8988T (cell line): ENCODE results near the gene STEAP1B.
"Not testable (repeated sequence)": the region's sequence is repeated elsewhere in the genome, so short reads cannot be mapped to it uniquely, and the experiment has no call there.

ENCODE experiments used
- DNase-seq: peaks from one replicate; pipeline ENCODE4 v3.0.0; 2011

Gene STEAP1B

DNA sequence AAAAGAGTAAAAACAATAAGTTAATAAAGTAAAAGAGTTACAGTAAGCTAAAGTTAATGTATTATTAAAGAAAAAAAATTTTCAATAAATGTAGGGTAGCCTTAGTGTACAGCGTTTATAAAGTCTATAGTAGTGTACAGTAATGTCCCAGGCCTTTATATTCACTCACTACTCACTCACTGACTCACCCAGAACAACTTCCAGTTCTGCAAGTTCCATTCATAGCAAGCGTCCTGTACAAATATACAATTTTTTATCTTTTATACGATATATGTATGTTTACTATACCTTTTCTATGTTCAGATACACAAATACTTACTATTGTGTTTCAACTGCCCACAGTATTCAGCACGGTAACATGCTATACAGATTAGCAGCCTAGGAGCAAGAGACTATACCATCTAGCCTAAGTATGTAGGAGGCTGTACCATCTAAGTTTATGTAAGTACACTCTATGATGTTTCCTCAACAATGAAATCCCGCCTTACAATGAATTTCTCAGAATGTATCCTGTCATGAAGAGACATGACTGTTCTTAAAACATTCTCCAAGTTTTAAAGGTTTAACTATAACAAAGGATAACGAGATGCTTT is 3.6 kb downstream of the STEAP1B start:
- not testable (repeated sequence) for DNase-seq

DNA sequence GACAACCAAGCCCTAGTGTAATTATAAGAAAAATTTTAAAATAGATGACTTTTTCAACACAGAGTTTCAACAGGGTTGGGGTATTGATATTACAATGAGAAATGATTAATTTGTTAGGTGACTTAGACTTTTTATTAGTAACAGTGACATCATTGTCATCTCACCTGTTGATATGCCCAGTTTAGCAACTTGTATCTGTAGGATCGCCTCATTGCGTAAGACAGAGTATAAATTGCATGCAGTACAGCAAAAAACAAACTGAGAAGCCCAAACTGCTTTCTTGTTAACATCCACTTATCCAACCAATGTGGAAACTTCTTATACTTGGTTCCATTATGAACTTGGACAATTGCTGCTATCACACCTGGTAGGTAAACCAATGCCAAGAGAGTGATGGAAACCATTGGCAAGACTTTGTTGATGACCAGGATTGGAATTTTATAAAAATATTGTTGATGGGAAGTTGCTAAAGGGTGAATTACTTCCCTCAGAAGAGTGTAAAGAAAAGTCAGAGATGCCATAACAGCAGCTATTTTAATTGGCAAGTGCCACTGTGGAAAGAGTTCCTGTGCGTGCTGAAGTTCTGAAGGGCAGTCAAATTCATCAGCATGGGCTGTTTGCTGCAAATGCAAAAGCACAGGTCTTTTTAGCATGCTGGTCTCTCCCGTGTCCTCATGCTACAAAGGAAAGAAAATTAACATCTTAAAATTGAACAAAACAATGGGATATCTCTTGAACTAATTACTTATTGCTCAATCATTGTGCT is 6.6 kb downstream of the STEAP1B start:
- DNase-seq: not testable (repeated sequence)

DNA sequence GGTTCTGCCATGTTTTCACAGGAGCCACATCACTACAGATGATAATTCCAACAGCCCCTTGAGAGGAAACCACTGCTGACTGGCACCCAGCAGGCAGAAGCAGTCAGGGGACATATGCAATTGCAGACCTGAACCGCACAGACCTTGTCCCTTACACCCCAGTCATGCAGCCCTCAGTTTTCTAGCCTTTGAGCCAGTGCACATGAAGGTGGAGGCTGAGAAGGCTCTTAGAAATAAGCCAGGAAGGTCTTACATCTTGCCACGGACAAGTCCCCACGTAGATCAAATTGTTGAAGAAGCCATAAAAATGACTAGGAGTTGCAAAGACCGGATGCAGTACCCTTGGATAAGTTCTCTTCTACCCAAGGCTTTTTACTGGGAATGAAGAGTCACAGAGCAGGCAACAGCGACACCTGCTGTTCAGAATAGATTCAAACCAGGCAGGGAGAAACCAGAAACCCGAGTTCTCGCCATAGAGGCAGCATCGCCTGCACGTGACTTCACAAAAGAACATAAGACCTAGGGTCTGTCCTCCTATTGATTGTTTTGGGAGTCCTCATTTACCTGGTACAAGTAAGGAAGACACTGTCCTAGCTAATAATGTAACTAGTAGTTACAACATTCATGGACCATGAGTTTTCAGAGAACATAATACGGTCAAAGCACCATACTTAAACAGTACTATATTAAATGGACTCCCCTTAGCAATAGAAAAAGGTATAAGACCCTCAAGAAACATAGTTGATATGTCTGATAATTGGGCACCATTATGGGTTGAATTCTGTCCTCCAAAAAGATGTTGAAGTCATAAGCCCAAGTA is 11.1 kb downstream of the STEAP1B start:
- peak; percentile 13 for DNase-seq

DNA sequence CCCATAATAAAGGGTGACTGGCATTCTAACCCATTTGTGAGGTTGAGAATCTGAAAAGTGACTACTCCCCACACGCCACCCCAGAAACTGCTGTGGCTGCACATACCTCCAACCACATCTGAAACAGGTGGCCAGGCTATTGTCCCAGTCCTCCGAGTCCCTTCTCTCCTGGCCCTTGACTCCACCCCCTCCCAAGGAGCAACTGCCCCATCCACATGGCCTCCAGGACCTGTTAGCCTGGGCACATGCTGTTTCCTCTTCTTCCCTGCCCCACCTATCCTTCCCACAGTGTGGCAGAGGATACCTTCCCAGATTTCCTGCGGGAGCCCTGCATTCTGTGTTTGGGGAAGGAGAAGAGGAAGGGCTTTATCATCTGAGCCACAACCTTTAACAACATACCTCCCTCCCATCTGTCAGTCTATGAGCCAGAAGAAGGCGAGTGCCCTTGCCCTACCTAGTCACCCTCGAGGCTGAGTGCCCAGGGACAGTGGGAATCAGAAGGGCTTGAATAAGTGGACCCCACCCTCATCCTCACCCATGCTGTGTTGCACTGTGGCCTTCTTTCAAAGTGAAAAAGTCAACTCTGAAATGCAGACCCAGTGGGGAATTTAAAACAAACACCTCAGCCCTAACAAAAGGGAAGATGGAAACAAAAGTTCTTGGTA is 11.9 kb downstream of the STEAP1B start:
- DNase-seq: no peak

DNA sequence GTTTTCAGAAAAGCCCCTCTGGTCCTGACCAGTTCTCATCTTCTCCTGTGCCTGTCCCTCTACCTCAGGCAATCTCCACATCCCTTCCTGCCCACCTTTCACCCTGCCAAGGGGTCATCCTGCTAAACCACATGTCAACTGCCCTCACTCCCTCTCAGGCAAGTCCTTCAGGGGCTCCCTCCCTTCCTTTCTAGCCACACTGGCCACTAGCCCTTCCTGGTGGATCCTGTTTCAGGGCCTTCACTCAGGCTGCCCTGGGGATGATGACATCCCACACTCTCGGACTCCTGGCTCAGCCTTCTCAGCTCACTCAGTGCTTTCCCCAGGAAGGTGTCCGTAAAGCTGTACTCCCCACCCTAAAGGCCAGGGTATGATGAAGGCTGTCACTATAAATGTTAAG is 13.4 kb downstream of the STEAP1B start:
- DNase-seq: no peak

DNA sequence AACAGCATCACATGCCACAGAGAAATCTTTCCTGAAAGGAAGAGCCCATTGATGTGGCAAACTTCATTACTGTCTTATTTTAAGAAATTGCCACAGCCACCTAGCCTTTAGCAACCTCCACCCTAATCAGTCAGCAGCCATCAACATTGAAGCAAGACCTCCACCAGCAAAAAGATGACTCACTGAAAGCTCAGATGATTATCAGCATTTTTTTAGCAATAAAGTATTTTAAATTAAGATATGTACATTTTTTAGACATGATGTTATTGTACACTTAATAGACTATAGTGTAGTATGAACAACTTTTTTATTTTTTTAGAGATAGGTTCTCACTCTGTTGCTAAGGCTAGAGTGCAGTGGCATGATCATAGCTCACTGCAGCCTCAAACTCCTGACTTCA is 14.8 kb downstream of the STEAP1B start:
- no peak for DNase-seq

DNA sequence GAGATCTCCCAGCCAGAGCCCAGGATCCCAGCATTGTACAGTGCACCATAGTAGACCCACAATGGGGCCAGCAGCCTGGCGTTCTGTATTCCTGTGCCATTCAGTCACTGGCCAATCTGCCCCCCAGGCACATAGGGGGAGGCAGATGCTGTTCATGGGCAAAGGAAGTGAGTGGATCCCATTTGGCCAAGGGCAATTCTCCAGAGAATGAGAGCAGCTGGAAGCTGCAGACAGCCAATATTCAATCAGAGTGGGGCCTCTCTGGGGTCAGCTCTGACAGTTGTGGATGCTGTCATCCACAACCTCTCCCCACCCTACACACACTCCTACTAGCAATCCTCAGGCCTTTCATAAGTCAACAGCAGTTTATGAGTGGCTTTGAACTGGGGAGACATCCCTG is 17.5 kb downstream of the STEAP1B start:
- DNase-seq: no peak

DNA sequence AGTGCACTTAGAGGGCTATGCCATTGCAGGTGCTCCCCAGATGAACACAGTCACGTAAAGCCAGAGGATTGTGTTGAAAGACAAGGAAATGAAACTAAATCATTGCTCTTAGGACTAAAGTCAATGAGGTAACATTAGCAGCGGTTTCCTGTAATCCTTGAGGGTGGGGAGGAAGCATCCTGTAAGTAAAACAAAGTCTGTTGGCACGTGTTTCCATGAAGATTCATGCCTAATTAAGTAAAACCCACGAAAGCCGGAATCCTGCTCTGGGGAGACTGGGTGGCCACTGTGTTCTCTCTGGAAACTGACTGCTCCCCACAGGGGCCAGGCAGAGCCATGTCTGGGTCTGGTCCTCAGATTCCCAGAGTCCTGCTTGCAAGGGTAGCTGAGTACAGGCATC is 18.3 kb downstream of the STEAP1B start:
- no peak for DNase-seq

DNA sequence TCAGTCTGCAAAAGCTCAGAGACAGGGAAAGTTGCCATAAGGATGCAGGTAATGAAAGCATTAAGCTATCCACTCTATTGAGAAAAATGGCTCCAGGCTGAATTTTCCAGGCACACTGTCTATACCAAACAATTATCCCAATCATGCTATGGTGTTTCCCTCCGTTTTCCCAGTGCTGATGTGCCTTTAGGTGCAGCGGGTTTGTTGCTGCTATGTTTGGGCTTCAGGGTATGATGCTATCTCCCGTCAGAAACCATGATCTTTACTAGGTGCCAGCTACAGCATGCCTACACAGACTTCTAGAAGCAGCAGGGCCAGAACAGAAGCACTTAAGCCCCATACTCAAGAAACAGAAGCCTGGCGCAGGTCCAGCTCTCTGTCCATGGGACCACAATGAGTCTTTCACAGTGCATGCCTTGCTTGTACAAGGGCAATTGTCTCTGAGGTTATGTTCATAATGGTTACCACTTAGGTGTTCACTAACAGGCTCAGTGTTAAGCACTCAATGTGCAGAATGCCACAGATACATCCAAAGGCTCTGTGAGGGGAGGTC is 19.4 kb downstream of the STEAP1B start:
- no peak for DNase-seq

DNA sequence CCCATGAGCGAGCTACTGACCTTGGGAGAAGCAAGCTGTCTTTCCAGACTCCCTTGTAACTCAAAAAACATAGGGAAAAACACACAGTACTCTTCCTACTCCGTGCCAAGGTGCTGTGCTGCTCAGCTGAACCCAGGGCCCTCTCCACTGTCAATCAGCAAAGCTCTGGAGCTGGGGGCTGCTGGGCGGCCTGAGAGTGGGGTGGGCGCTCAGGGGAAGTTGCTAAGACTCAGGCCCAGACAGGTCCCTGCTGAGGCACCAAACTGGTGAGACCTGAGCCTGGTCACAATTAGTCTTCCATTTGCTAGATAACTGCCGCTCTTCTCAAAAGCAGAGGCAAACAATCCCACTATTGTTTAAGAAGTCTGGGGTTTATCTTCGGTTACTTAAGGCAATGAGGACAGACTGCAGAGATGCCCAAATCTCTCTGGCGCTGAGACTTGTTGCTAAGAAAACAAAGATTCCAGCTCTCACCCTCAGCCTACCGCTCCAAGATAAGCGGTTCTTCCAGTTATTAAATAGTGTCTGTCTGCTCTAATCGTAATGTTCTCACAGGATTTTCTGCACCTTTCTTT is 22.0 kb downstream of the STEAP1B start:
- DNase-seq: no peak

DNA sequence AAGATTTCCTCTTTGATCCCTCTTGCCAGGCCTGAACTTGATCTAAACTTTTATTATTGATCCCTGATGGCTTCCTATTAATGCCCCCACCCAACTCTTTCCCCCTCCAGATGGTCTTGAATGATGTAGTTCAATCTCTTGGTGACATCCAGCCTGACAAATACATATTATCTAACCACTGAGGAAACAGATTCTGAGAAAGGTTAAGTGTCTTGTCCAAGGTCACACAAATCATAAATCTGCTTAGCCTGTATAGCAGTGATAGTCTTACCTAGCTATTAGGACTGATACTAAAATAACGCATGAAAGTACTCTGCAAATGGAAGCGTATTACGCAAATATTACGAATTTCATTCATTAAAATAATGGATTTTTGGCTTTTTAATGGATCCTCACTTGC is 22.7 kb downstream of the STEAP1B start:
- no peak for DNase-seq

DNA sequence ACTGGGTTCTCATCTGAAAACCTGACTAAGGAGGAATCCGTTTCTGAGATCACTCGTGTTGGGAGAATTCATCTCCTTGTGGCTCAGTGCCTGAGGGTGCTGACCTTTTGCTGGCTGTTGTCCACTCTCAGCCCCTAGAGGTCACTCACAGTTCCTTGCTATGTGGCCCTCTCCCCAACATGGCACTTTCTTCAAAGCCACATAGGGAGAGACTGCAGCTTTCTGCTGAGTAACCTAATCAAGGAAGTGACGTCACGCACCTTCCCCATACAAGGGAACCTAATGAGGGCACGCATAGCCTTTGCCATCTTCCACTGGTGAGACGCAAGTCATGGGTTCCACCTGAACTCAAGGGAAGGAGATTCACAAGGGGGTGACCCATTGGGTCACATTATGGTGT is 23.2 kb downstream of the STEAP1B start:
- DNase-seq: no peak

DNA sequence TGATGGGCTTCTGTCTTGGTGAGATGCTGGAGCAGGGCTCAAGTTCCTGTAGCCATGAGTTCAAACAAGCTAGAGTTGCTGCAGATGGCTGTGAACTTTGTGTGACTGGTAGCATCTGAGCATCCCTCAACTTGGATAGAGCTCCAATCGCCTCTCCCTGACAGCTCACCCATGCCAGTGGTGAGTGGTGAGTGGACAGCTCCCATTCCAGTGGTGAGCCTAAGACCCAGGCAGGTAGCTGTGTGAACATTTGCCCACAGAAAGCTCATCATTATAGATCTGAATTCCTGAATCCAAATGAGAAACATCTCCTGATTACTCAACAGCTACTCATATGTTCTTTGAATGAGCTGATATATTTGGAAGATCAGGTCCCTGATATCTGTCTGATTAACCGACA is 25.3 kb downstream of the STEAP1B start:
- no peak for DNase-seq

DNA sequence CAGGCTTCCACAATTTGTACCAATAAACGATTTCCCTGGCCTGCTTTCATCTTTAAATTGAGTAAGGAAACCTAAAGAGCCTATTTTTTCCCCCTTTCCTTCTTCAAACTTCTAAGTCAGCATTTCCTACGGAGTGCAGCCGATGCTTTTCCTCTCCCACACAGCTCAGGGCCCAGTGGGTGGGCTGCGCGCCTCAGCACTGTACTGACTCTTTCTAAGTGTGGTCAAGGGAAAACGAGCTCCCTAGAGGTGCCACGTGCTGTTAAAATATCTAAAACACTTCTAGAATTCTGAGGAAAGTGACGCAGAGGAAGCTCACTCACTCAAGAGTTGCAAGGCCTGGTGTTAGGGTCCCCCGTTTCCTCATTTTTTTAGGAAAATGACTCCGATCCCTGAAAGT is 29.0 kb downstream of the STEAP1B start:
- DNase-seq: no peak

DNA sequence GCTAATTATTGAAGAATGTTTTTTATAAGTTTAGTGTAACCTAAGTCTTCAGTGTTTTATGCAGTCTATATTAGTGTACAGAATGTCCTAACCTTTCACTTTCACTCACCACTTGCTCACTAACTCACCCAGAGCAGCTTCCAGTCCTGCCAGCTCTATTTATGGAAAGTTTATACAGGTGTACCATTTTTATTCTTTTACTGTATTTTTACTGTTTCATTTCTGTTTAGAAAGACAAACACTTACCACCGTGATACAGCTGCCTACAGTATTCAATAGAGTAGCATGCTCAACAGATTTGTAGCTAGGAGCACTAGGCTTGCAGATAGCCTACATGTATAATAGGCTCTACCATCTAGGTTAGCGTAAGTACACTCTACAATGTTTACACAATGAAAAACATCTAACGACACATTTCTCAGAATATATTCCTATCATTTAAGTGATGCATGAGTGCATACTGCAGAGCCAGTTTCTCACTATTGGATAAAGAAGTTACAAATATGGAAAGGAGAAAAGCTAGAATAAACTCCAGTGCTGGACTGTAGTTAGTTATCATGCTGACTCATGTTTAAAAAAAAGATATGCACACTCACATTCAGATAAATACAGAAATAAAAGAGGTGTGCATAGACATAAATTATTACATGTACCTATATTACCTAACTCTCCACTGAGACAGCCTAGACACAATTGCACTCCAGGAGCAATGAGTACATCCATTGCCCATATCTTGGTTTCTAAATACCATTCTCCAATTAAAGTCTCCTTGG is 30.4 kb downstream of the STEAP1B start:
- DNase-seq: no peak

DNA sequence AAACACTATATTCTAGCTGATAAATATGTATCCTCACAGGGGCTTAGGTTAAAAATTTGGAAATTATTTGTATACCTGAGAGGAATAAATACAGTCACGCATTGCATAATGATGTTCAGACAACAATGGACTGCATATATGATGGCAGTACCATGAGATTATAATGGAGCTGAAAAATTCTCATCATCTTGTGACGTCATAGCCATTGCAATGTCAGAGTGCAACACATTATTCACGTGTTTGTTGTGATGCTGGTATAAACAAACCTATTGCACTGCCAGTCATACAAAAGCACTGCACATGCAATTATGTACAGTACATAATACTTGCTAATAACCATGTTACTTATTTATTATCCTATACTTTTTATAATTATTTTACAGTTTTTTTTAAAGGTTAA is 31.4 kb downstream of the STEAP1B start:
- DNase-seq: no peak

DNA sequence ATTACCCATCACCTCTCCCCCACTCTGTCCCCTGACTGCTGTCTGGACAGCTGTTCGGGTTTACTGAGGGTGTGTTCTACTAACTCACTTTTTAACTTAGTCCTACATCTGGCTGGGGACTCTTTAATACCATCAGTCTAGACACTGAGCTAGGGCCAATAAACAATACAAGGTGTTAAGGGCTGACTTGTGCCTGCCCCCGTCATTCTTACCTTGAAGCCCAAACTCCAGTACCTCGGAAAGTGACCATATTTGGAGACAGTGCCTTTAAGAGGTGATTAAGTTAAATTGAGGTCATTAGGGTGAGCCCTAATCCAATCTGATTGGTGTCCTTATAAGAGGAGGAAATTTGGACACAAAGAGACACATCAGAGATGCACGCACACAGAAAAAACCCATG is 35.7 kb downstream of the STEAP1B start:
- DNase-seq: no peak

DNA sequence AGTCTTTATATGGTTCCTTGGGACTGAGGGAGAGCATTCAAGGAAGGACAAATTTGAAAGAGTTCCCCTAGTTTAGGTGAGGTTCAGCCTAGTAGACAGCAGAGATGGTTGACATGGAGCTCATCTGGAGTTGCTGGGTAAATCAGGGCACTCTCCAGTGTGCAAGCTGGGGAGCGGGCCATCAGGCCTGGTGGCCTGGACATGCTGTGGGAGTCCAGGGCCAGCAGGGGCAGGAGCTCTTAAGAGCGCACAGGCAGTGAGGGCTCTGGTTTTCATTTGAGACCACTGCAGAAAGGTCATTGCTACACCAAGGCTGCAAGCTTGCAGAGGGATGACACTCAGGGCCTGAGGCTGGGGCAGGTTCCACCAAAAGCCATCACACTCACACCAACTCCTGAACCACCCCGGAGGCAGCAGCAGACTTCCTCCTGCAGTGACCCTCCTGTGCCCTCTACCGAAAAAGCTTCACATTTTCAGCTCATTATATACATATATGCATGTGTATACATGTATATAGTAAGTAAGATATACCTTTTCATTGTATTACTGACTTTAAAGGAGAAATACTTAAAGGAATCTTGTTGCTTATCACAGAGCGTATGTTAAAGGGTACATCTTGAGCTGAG is 39.5 kb downstream of the STEAP1B start:
- DNase-seq: no peak

DNA sequence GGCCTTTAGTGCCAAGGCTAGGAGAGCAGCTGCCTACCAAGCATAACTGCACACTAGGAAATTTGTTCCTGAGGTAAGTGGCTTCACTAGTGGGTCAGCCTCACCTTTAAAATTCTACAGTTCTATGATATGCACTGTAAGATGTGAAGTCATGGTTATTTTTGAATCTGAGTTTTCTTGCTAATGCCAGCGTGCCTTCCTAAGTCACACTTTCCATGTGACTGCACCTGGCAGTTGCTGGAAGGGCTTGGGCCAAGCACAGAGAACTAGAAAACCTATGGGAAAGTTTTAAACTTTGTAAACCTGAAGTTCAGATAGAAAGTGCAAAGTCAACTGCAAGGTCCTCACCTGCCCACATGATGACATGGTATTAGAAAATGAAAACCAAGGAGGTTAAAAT is 42.5 kb downstream of the STEAP1B start:
- DNase-seq: no peak

DNA sequence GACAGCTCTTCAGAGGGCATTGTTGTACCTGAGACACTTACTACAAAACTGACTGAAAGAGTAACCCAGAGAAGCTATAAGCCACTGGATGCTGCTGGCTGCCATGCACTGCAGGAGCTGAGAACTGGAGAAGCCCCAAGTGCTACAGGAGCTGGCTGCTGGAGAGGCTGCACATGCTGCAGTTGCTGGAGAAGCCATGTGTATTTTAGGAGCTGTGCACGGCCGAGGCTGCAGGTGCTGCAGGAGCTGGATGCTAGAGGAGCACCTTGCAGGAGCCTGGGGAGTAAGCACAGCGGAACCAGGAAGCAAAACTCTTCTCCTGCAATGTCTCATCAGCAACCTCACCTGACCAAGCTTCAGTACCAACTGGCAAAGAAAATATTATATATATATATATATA is 45.5 kb downstream of the STEAP1B start:
- no peak for DNase-seq

DNA sequence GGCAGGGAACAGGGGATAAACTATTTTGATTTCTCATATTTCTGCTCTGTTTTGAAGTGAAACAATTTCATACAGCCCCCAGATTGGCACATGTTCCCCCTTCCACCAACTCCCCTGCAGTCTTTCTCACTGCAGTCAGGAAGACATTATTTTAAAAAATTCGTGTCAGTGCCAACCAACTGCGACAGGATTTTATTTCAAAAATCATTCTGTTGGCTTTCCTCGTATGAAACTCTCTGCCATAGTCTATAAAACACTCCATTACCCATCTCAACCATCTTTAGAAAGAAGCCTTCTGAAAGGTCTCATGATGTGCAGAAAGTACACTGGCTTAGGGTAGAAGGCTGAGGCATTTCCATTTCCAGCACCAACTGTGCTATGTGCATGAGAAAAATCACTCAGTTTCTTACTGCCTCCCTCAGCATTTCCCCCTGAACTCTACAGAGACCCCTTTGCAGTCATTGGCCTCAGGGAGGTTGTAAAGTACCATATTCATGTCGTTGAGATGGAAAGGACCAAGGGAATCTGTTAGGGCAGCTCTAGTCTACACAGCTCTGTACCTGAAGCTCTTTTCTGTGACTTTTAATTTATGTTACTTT is 46.9 kb downstream of the STEAP1B start:
- DNase-seq: no peak
